Activated CD4-positive, alpha-beta T cell treated with anti-CD3 and anti-CD28 coated beads for 36 hours (primary cell): ENCODE measurements around the gene GPR17. TPM values are rescaled to one million over a fixed set of nuclear protein-coding genes. Genes with fewer than 3 reads are reported as not detected.

ENCODE experiments used
- ATAC-seq: fragments of 200-7000 bp; cut with Tn5 transposase; one replicate; pipeline ENCODE4 v1.10.0; 2021; ENCODE audit warnings: mild to moderate bottlenecking, moderate library complexity
- CTCF ChIA-PET: fragments of 350-600 bp; sonication (Branson Sonifier 250); formaldehyde crosslinking; loops from one replicate; lab custom pipeline; 2021; ENCODE audit warnings: antibody characterized with exemption; lab: Charles Lee
- POLR2A ChIA-PET: fragments of 350-600 bp; sonication (Branson Sonifier 250); formaldehyde crosslinking; loops from one replicate; lab custom pipeline; 2021; ENCODE audit warnings: antibody characterized with exemption, inconsistent platforms; lab: Charles Lee
- DNase-seq: peaks from one replicate; pipeline ENCODE4 v3.0.0-alpha.2; 2020
- H3K27ac Mint-ChIP-seq: one replicate; pipeline ENCODE4 v1.8.0; 2021; ENCODE audit warnings: mixed read lengths
- H3K27me3 Mint-ChIP-seq: one replicate; pipeline ENCODE4 v1.8.0; 2021; ENCODE audit warnings: mixed read lengths
- H3K36me3 Mint-ChIP-seq: one replicate; pipeline ENCODE4 v1.8.0; 2021; ENCODE audit warnings: low read depth, mixed read lengths
- H3K4me1 Mint-ChIP-seq: one replicate; pipeline ENCODE4 v1.8.0; 2021; ENCODE audit warnings: mixed read lengths
- H3K4me3 Mint-ChIP-seq: one replicate; pipeline ENCODE4 v1.8.0; 2021; ENCODE audit warnings: mild to moderate bottlenecking, moderate library complexity, mixed read lengths
- H3K9me3 Mint-ChIP-seq: one replicate; pipeline ENCODE4 v1.8.0; 2021; ENCODE audit warnings: low read depth, mixed read lengths
- intact Hi-C, 2 experiments: fragments of 100-400 bp; cut with DNase I in 1 of 2; cut with micrococcal nuclease in 1 of 2; formaldehyde crosslinking; loops; one replicate each; pipeline versions ENCODE4 v1.14.2 to v1.15.1; 2022 to 2024; cut with DNase I, micrococcal nuclease
- total RNA-seq, 2 experiments: library from RNA; stranded (reverse); gene quantifications; one replicate each; pipeline ENCODE4 v1.2.3, GENCODE V29; 2021

The GPR17 gene
- total RNA-seq, 2 experiments from 2014 or later = not detected

DNA sequence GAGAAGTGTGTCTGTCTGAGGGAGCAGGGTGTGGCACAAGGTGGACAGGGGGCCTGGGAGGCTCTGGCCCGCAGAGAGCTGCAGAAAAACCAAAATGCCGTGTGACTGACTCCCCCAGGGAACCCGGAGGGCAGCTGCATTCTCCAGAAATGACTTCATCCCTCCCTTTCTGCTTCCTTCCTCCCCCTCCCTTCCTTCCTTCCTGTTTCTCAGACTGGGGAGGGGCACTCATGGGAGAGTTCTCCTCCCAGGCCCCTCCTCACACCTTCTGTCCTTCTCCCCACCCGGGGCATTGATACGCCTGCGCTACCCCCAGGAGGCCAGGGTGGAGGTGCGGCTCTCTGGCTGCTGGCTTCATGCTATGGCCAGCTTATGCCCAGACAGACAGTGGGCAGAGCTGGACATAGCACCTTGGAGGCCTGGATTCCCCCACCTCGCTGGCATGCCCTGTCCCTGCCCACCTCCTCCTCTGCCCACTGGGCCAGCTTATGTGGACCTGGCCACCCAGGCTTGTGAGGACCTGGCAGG, 8.2 kb upstream of the GPR17 start:
- Mint-ChIP-seq H3K36me3 (peaks cover 2% of the 10 kb centered on the region), H3K27ac (peak overlapping the region; percentile 85), H3K27me3 (no peaks in the 10 kb centered on the region), H3K4me3 (no peak overlapping the region), H3K4me1 (peaks cover 64% of the 10 kb centered on the region), H3K9me3 (no peaks in the 10 kb centered on the region)
- ATAC-seq = peak; percentile 8
- POLR2A ChIA-PET = interaction anchor here (0.5 kb wide), 1 partner anchor 28 kb away, joined by 4 read pairs; no protein-coding TSS in a partner anchor
- no peak for DNase-seq
- intact Hi-C loops = no loop called here
- CTCF ChIA-PET = interaction anchor here (0.5 to 5.0 kb wide), 2 partner anchors 12 to 111 kb away, joined by 3 to 29 read pairs; no protein-coding TSS in a partner anchor

DNA sequence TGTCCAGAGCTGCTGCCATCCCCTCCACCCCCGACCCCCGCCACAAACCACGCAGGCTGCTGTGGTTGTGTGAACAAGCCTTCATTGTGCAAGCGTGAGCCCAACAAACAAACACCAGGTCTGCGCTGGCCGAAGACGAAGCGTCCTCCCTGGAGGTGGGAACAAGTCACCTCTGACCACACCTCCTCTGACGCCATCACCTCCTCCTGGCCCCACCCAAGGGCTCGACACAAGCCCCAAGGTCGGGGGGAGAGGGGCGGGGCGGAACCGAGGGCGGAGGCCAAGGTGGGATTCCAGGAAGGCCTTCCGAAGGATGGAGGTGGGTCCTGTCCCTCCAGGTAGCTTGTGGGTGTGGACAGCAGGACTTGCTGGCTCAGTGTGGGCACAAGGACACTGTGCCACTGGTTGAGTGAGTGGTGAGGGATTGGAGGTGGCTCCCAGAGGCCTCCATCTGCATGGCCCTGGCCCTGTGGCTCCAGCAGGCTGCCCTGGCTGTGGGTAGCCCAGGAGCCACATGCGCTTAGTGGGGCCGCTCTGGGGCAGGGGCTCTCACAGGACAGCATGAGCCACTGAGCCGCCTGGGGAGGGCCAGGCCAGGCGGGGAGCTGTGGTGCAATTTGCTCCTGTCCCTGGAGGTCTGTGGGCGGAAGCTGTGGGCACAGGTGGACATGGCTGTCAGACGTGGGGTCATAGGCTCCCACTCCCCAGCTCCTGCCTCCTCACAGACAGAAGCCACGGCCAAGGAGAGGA, 7.4 kb upstream of the GPR17 start:
- ATAC-seq (no peak), DNase-seq (no peak)
- H3K27me3 Mint-ChIP-seq = no peaks in the 10 kb centered on the region
- peaks cover 60% of the 10 kb centered on the region for H3K4me1 Mint-ChIP-seq
- POLR2A ChIA-PET = interaction anchor here (0.5 kb wide), 1 partner anchor 29 kb away, joined by 4 read pairs; no protein-coding TSS in a partner anchor
- no peaks in the 10 kb centered on the region for H3K9me3 Mint-ChIP-seq
- CTCF ChIA-PET = interaction anchor here (0.7 to 5.0 kb wide), 5 partner anchors 11 to 441 kb away, joined by 3 to 29 read pairs (median 5); no protein-coding TSS in a partner anchor
- H3K27ac Mint-ChIP-seq = peak overlapping the region; percentile 85
- intact Hi-C loops = no loop called here
- H3K36me3 Mint-ChIP-seq = peaks cover 2% of the 10 kb centered on the region
- no peak overlapping the region for H3K4me3 Mint-ChIP-seq

DNA sequence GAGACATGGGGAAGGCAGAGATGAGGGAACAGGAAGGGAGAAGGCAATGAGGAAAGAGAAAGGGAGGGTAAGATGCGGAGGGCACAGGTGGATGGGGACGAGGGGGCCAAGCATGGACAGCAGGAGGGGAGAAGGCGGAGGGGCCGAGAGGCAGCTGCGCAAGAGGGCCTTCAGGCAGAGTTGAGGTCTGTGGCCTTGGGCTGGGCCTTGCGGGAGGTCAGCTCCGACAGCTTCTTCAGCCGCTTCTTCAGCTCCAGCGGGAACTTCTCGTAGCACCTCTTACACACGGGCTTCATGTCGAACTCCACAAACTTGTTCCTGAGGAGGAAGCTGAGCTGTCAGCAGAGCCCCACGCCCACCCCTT, 6.9 kb upstream of the GPR17 start:
- Mint-ChIP-seq H3K4me1 (peaks cover 59% of the 10 kb centered on the region), H3K36me3 (peaks cover 2% of the 10 kb centered on the region), H3K4me3 (no peak overlapping the region), H3K27me3 (no peaks in the 10 kb centered on the region), H3K9me3 (no peaks in the 10 kb centered on the region), H3K27ac (peak overlapping the region; percentile 51)
- POLR2A ChIA-PET = no interaction called here
- intact Hi-C loops = no loop called here
- CTCF ChIA-PET = interaction anchor here (0.7 to 5.0 kb wide), 6 partner anchors 9 to 442 kb away, joined by 3 to 29 read pairs (median 4); no protein-coding TSS in a partner anchor
- DNase-seq (no peak), ATAC-seq (no peak)

DNA sequence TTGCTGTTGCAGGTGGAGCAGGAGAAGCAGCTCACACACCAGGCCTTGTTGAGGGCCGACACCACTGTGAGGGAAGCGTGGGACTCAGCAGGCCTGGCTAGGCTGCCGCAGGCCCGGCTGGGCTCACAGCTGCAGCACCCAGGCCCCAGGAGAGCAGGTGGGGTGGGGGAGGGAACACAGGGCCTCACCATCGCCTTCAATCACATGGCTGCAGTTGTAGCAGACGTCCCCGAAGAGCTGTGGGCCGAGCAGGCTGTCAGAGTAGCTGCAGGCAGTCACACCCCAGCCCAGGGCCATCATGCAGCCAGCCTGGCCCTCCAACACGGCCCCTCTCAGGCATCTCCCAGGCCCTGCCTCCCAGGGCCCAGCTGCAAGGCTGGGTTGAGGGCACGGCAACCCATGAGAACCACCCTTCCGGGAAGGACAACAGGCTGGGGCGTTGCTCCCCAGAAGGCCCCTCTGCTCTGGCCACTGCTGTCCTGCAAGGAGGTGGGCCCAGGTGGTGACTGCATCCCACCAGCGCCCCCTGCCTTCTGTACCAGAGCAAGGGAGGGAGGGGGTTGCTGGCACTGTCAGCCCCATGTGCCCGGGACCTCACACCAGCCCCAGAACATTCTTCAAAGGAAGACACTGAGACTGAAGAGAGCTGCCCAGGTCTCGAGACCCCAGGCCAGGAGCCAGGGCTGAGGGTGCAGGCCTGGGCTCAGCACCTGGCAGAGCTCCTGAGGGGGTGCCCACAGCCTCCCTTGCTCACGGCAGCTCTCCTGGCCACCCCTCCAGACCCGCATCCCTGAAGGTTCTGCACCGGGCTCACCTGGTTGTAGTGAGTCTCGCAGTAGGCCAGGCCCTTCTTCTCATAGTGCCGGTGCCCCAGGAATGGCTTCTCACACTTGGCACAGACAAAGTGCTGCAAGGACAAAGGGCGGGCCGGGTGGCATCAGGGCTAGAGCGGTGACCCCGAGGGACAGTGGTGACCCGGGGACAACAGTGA, 5.6 kb upstream of the GPR17 start:
- H3K9me3 Mint-ChIP-seq = no peaks in the 10 kb centered on the region
- H3K27me3 Mint-ChIP-seq = no peaks in the 10 kb centered on the region
- ChIA-PET CTCF (interaction anchor here (1.0 to 5.0 kb wide), 5 partner anchors 9 to 49 kb away, joined by 3 to 29 read pairs (median 5); no protein-coding TSS in a partner anchor), POLR2A (interaction anchor here (0.7 to 1.0 kb wide), 2 partner anchors 114 to 161 kb away, joined by 3 read pairs; partner anchors contain the start of gene IWS1)
- DNase-seq (peak; percentile 72), ATAC-seq (peak; percentile 47)
- intact Hi-C loops = loop anchor here (2.0 to 10.0 kb wide), 4 partner anchors 60 to 446 kb away; partner anchors contain the start of genes IWS1 (in 1 of the 2), SAP130 (in 1 of the 2) and SFT2D3 (in 1 of the 2)
- peak overlapping the region; percentile 67 for H3K27ac Mint-ChIP-seq
- peak overlapping the region; percentile 63 for H3K4me3 Mint-ChIP-seq
- H3K36me3 Mint-ChIP-seq = peaks cover 2% of the 10 kb centered on the region
- H3K4me1 Mint-ChIP-seq = peaks cover 59% of the 10 kb centered on the region

DNA sequence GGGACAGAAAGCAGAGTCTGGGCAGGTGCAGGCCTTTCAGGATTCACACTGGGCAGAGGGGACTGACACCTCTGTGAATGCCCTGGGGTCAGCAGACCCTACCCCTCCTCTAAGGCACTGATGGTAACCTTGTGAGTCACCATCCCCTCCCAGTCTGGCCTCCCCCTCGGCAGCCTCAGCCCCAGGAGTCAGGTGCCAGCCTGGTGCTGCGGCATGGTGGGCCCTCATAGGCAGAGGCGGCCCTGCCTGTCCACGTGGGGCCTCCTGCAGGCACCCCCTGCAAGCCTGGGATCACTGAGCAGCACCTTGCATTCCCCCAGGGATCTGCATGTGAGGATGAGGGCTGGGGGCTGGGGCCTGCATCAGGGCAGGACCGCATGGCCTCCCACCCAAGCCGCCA, 4.8 kb upstream of the GPR17 start:
- H3K27me3 Mint-ChIP-seq = no peaks in the 10 kb centered on the region
- POLR2A ChIA-PET = no interaction called here
- H3K27ac Mint-ChIP-seq = peak overlapping the region; percentile 67
- no peaks in the 10 kb centered on the region for H3K9me3 Mint-ChIP-seq
- H3K4me1 Mint-ChIP-seq = peaks cover 53% of the 10 kb centered on the region
- H3K4me3 Mint-ChIP-seq = peak overlapping the region; percentile 63
- intact Hi-C loops = loop anchor here (2.0 to 10.0 kb wide), 4 partner anchors 60 to 446 kb away; partner anchors contain the start of genes IWS1 (in 1 of the 2), SAP130 (in 1 of the 2) and SFT2D3 (in 1 of the 2)
- ATAC-seq (no peak), DNase-seq (no peak)
- H3K36me3 Mint-ChIP-seq = peaks cover 2% of the 10 kb centered on the region
- CTCF ChIA-PET = interaction anchor here (0.8 to 5.0 kb wide), 3 partner anchors 9 to 62 kb away, joined by 4 to 29 read pairs (median 17); no protein-coding TSS in a partner anchor

DNA sequence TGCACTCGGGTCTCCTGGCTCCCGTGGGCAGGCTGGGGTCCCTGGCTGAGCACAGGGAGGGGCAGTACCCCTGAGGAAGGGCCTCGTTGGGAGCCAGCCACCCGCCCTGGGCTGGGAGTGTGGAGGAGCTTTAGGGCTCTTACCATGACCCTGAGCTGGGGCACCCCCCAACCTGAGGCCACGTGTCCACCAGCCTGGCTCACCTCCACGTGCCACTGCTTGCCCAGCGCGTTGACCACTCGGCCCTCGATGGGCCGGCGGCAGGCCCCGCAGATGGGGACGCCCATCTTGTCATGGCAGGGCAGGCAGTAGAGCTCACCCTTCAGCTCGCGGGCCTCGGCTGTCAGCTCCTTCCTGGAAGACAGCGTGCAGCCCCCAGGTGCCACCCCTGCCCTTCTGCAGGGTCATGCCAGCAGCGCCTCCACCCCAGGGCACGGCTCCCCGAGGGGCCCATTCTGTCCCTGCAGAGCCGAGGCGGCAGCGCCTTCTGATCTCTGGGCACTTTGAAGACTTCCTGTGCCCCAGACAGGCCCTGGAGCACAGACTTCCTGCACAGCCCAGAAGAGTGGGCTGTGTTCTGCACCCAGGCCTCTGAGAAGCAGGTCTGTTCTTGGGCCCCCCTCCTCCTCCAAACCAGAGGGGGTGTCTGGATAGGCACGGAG, 4.0 kb upstream of the GPR17 start:
- CTCF ChIA-PET = interaction anchor here (0.8 to 5.0 kb wide), 3 partner anchors 8 to 61 kb away, joined by 4 to 29 read pairs (median 17); no protein-coding TSS in a partner anchor
- ATAC-seq (peak; percentile 65), DNase-seq (peak; percentile 63)
- H3K9me3 Mint-ChIP-seq = no peaks in the 10 kb centered on the region
- H3K27ac Mint-ChIP-seq = no peak overlapping the region
- POLR2A ChIA-PET = no interaction called here
- intact Hi-C loops = loop anchor here (2.0 to 10.0 kb wide), 4 partner anchors 59 to 447 kb away; partner anchors contain the start of genes IWS1 (in 1 of the 2), SAP130 (in 1 of the 2) and SFT2D3 (in 1 of the 2)
- peak overlapping the region; percentile 63 for H3K4me3 Mint-ChIP-seq
- no peaks in the 10 kb centered on the region for H3K27me3 Mint-ChIP-seq
- H3K4me1 Mint-ChIP-seq = peaks cover 46% of the 10 kb centered on the region
- peaks cover 2% of the 10 kb centered on the region for H3K36me3 Mint-ChIP-seq

DNA sequence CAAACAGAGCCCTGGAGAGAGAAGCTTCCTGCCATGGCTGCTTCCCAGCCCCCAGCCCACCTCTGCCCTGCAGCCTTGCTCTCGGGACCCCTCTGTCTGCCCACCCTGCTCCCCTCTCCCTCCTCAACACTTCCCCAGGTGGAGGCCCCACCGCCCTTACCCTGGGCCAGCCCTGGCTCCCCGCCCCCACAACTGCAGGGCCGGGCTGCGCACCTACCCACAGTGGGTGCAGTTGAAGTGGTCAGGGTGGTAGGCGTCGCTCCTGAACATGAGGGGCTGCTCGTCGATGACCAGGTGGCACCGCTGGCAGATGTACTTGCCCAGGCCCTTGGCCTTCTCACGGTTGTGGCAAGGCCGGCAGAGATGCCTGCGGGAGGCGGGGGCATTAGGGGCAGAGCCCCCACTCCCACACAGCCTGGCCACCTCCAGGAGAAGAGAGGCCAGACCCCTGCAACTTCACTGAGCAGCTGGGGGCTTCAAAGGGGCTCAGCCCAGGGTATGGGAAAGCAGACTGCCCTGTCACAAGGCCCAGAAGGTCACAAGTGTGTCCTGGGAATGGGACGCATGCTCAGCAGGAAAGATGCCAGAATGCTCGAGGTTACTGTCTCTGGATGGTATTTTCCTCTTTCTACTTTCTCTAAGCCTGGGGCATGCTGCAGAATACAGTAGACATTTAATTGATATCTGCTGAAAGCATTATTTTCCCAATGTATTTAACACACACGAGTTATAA, 3.1 kb upstream of the GPR17 start:
- intact Hi-C loops = loop anchor here (5.0 to 10.0 kb wide), 2 partner anchors 384 to 448 kb away; partner anchors contain the start of gene SAP130 (in 1 of the 2)
- POLR2A ChIA-PET = no interaction called here
- peaks cover 2% of the 10 kb centered on the region for H3K36me3 Mint-ChIP-seq

DNA sequence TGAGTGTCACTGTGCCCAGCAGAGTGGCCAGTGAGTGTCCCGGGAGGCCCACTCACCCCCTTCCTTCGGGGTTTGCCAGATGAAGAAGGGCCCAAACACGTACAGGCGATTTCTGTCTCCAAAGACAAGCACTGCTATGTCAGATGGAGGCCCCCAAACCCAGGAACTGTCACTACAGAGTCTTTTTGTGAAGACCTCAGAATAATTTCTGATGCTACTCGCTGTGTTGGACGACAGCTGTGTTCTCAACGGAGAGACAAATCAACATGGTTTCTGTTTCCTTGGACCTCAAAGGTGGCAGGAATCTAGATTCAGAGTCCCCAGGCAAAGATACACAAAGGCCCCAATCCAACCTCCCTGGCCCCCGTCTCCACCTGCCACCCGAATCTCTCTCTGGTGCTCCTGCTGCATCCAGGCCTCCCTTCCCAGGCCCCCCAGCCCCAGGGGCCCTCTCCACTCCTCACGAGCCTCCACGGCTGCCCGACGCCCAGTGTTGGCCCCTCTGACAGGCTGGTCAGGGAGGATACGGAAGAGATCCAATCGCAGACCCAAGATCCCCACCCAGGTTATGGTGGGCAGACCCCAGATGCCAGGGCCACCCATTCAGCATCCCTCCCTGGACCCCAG, 2.4 kb upstream of the GPR17 start:
- ChIA-PET CTCF (interaction anchor here (0.7 to 2.0 kb wide), 5 partner anchors 10 to 241 kb away, joined by 3 to 9 read pairs (median 5); no protein-coding TSS in a partner anchor), POLR2A (no interaction called here)
- ATAC-seq = no peak
- peaks cover 2% of the 10 kb centered on the region for H3K36me3 Mint-ChIP-seq
- no peaks in the 10 kb centered on the region for H3K9me3 Mint-ChIP-seq
- H3K27ac Mint-ChIP-seq = no peak overlapping the region
- intact Hi-C loops = loop anchor here (5.0 to 10.0 kb wide), 2 partner anchors 384 to 449 kb away; partner anchors contain the start of gene SAP130 (in 1 of the 2)
- DNase-seq = no peak
- H3K4me3 Mint-ChIP-seq = no peak overlapping the region
- no peaks in the 10 kb centered on the region for H3K27me3 Mint-ChIP-seq
- peaks cover 36% of the 10 kb centered on the region for H3K4me1 Mint-ChIP-seq

More for the DNA sequence above, 3.1 kb upstream of the GPR17 start:
- Mint-ChIP-seq H3K4me3 (no peak overlapping the region), H3K27ac (no peak overlapping the region), H3K27me3 (no peaks in the 10 kb centered on the region), H3K4me1 (peaks cover 39% of the 10 kb centered on the region), H3K9me3 (no peaks in the 10 kb centered on the region)
- ATAC-seq (no peak), DNase-seq (no peak)
- CTCF ChIA-PET = no interaction called here
